A673 (cell line): Measurements from ENCODE around the gene SEC31A. TPM values are rescaled to one million over a fixed set of nuclear protein-coding genes. Genes with fewer than 3 reads are reported as not detected.

Source experiments
- BruUV-seq: library from RNA; stranded (reverse); fragments of 400-500 nt; replicated peaks from 2 replicates; lab custom pipeline; 2021; lab: Mats Ljungman, UMichigan
- CTCF ChIA-PET: fragments of 300-600 bp; sonication (Branson Sonifier 250); formaldehyde crosslinking; loops from one replicate; lab custom pipeline; 2022; ENCODE audit warnings: antibody characterized with exemption; lab: Charles Lee
- POLR2A ChIA-PET: fragments of 300-600 bp; sonication (Branson Sonifier 250); formaldehyde crosslinking; loops from one replicate; lab custom pipeline; 2022; ENCODE audit warnings: antibody characterized with exemption; ENCODE audit not compliant: low non-redundant PET; lab: Charles Lee
- DNase-seq: peaks from one replicate; pipeline ENCODE4 v3.0.0-alpha.2; 2015; ENCODE audit warnings: low spot score
- H3K27ac ChIP-seq: fragments of 200-600 bp; sonication (generic); 2 replicates; pipeline ENCODE4 v1.5.1; 2016; ENCODE audit warnings: mixed run types, low read depth, mild to moderate bottlenecking, mixed read lengths, antibody characterized with exemption, low read length; ENCODE audit not compliant: poor library complexity, severe bottlenecking
- H3K27me3 ChIP-seq: fragments of 200-600 bp; sonication (generic); replicated peaks from 2 replicates; pipeline ENCODE4 v1.6.1; 2017; ENCODE audit warnings: mixed run types, low read depth, mild to moderate bottlenecking, mixed read lengths, antibody characterized with exemption, low read length; ENCODE audit not compliant: insufficient read depth, poor library complexity
- H3K36me3 ChIP-seq: fragments of 200-600 bp; sonication (generic); 2 replicates; pipeline ENCODE4 v1.6.1; 2016; ENCODE audit warnings: mixed run types, mild to moderate bottlenecking, mixed read lengths, antibody characterized with exemption, low read length; ENCODE audit not compliant: insufficient read depth, poor library complexity, severe bottlenecking
- H3K4me1 ChIP-seq: fragments of 200-600 bp; sonication (generic); 2 replicates; pipeline ENCODE4 v1.6.1; 2017; ENCODE audit warnings: mixed run types, mild to moderate bottlenecking, mixed read lengths, antibody characterized with exemption, low read length; ENCODE audit not compliant: insufficient read depth, poor library complexity, severe bottlenecking
- H3K4me3 ChIP-seq: fragments of 200-600 bp; sonication (generic); 2 replicates; pipeline ENCODE4 v1.5.1; 2016; ENCODE audit warnings: low read depth, mixed run types, mild to moderate bottlenecking, mixed read lengths, low read length; ENCODE audit not compliant: poor library complexity, severe bottlenecking
- H3K9me3 ChIP-seq: fragments of 200-600 bp; sonication (generic); 2 replicates; pipeline ENCODE4 v1.6.1; 2016; ENCODE audit warnings: mixed run types, low read depth, mild to moderate bottlenecking, mixed read lengths, antibody characterized with exemption, low read length; ENCODE audit not compliant: poor library complexity, severe bottlenecking
- EZH2 ChIP-seq: fragments of 200-600 bp; sonication (generic); IDR thresholded peaks from 2 replicates; pipeline ENCODE4 v1.6.1; 2017; ENCODE audit warnings: borderline replicate concordance, low read depth, mild to moderate bottlenecking, mixed read lengths, antibody characterized with exemption, low read length; ENCODE audit not compliant: poor library complexity, severe bottlenecking
- intact Hi-C: fragments of 100-400 bp; cut with micrococcal nuclease; formaldehyde crosslinking; loops from one replicate; pipeline ENCODE4 v1.10.0; 2022; ENCODE audit not compliant: unreplicated experiment
- total RNA-seq: library from RNA; stranded (reverse); gene quantifications from 2 replicates; pipeline ENCODE4 v1.2.3, GENCODE V29; 2021
- TF ChIP-seq, protein P1 (sequence below): fragments of 300-800, 200-600 bp; sonication (generic); conservative IDR thresholded peaks from 2 replicates; pipeline ENCODE4 v1.5.1; 2017; ENCODE audit warnings: low read depth, mild to moderate bottlenecking, antibody characterized with exemption, low read length, moderate library complexity, mixed read lengths

SEC31A gene
- total RNA-seq, 1 experiment from 2014 or later, result 96.9 TPM

DNA sequence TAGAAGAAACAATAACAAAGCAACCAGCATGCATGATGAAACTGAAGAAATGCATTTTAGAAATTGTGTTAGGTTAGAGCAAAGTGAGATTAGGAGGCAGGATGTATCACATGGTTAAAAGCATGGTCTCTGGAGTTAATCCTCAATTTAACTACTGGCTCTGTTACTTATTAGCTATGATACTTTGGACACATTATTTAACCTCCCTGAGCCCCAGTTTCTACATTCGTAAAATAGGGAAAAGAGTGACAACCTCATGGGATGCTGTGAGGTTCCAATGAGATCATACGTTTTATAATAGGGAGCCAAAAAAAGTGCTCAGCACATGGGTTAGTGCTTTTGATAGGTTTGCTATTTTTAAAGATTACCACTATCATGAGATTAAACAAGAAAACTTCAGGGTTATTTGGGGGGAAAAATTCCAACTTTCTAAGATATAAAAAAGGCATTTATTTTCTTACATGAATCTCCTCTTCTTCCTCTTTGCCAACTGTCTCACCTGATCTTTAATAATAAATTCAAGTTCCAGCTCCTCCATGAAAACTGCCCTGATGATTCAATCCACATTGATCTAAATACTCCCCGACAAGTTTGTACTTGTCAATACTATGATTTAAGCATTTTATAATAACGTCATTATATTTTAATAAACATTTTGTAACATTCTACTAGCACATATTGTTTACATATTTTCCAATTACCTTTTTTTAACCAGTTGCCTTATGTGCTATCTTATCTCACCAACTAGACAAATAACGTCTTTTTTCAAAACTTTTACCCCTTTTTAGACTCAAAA lies 4.6 kb downstream of the SEC31A start:
- H3K27ac ChIP-seq, result no peak overlapping the region
- POLR2A ChIA-PET, result no interaction called here
- no peak for DNase-seq
- H3K27me3 ChIP-seq, result no peaks in the 10 kb centered on the region
- intact Hi-C loops, result no loop called here
- BruUV-seq, result no TSS peak
- H3K36me3 ChIP-seq, result no peaks in the 10 kb centered on the region
- CTCF ChIA-PET, result no interaction called here
- no peaks in the 10 kb centered on the region for H3K4me1 ChIP-seq
- H3K4me3 ChIP-seq, result no peak overlapping the region
- H3K9me3 ChIP-seq, result no peaks in the 10 kb centered on the region
- TF ChIP-seq EZH2, result no peak
- TF ChIP-seq, protein P1, sequence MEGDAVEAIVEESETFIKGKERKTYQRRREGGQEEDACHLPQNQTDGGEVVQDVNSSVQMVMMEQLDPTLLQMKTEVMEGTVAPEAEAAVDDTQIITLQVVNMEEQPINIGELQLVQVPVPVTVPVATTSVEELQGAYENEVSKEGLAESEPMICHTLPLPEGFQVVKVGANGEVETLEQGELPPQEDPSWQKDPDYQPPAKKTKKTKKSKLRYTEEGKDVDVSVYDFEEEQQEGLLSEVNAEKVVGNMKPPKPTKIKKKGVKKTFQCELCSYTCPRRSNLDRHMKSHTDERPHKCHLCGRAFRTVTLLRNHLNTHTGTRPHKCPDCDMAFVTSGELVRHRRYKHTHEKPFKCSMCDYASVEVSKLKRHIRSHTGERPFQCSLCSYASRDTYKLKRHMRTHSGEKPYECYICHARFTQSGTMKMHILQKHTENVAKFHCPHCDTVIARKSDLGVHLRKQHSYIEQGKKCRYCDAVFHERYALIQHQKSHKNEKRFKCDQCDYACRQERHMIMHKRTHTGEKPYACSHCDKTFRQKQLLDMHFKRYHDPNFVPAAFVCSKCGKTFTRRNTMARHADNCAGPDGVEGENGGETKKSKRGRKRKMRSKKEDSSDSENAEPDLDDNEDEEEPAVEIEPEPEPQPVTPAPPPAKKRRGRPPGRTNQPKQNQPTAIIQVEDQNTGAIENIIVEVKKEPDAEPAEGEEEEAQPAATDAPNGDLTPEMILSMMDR, result no peak

DNA sequence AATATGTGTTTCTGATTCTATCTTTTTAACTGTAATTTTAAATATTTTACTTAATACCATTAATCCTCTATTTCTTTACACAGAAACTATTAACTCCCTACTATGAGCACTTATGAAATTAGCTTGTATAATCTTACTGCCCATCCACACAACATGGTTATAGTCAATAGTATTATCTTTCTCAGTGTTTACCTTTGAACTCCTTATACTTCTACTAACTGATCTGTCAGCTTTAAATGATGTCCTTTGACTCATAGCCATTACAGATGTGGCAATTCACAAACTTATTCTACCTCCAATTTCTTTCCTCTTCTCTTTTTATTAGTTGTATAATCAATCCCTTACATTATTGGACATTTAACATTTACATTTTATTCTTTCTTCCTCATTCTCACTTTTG lies 5.5 kb downstream of the SEC31A start:
- TF ChIP-seq, protein P1, result no peak
- no peak for TF ChIP-seq EZH2
- DNase-seq, result no peak
- H3K27me3 ChIP-seq, result no peaks in the 10 kb centered on the region
- H3K4me3 ChIP-seq, result no peak overlapping the region
- H3K36me3 ChIP-seq, result no peaks in the 10 kb centered on the region
- POLR2A ChIA-PET, result no interaction called here
- no peaks in the 10 kb centered on the region for H3K9me3 ChIP-seq
- no peak overlapping the region for H3K27ac ChIP-seq
- BruUV-seq, result no TSS peak
- intact Hi-C loops, result no loop called here
- H3K4me1 ChIP-seq, result no peaks in the 10 kb centered on the region
- CTCF ChIA-PET, result no interaction called here

DNA sequence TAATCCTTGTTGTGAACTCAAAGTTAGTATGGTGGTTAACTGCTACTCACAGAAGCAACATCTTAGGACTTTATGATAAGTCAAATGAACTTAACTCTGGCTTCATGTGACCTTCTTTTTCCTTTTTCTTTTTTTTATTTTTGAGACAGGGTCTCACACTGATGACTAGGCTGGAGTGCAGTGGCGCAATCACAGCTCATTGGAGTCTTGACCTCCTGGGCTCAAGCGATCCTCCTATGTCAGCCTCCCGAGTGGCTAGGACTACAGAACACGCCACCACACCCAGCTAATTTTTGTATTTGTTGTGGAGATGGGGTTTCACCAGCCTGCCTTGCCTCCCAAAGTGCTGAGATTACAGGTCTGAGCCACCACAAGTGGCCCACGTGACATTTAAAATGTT lies 22.4 kb downstream of the SEC31A start:
- Histone ChIP-seq H3K27ac (no peak overlapping the region), H3K27me3 (no peaks in the 10 kb centered on the region), H3K4me1 (no peaks in the 10 kb centered on the region), H3K9me3 (no peaks in the 10 kb centered on the region), H3K4me3 (no peak overlapping the region), H3K36me3 (peaks cover 42% of the 10 kb centered on the region)
- no peak for DNase-seq
- ChIA-PET CTCF (no interaction called here), POLR2A (no interaction called here)
- no TSS peak for BruUV-seq
- intact Hi-C loops, result no loop called here
- TF ChIP-seq, protein P1, result no peak
- TF ChIP-seq EZH2, result no peak
